ENCODE results near the gene ICA1.

DNA sequence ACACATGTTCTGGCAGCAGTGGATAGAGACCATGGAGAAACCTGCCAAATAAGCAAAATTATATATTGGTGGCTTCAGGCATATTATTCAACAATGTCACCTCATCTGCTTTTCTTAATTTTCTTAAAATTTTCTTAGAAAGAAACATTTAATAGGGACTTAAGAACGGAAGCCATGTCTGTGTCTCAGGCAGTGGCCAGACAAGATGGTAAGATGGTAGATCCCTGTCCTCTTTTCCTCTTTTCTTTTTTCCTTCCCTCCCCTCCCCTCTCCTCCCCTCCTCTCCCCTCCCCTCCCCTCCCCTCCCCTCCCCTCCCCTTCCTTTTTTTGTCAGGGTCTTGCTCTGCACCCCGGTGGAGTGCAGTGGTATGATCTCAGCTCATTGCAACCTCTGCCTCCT is 24.2 kb upstream of the ICA1 start:
- TF ChIP-seq, protein P1, sequence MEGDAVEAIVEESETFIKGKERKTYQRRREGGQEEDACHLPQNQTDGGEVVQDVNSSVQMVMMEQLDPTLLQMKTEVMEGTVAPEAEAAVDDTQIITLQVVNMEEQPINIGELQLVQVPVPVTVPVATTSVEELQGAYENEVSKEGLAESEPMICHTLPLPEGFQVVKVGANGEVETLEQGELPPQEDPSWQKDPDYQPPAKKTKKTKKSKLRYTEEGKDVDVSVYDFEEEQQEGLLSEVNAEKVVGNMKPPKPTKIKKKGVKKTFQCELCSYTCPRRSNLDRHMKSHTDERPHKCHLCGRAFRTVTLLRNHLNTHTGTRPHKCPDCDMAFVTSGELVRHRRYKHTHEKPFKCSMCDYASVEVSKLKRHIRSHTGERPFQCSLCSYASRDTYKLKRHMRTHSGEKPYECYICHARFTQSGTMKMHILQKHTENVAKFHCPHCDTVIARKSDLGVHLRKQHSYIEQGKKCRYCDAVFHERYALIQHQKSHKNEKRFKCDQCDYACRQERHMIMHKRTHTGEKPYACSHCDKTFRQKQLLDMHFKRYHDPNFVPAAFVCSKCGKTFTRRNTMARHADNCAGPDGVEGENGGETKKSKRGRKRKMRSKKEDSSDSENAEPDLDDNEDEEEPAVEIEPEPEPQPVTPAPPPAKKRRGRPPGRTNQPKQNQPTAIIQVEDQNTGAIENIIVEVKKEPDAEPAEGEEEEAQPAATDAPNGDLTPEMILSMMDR (IDR thresholded peaks at IDR 0.05) = no peak
- no peak for TF ChIP-seq POLR2A (IDR thresholded peaks at IDR 0.05)

All from body of pancreas (tissue), 4 donors.